ENCODE measurements around the gene SUCLA2. TPM values are rescaled to one million over a fixed set of nuclear protein-coding genes. Genes with fewer than 3 reads are reported as not detected.
A peak's percentile ranks its signal among the peaks of the same experiment; 100 is the strongest.

SUCLA2 gene
- total RNA-seq, 1 donor from 2014 or later = 29.2 TPM

GRCh38 chr13:47903836-47904235 lies 97.2 kb downstream of the SUCLA2 start:
- peak in 1 of 2 donors; percentile 41 for DNase-seq (ENCODE audit: low read depth in 2 of 2)

GRCh38 chr13:47901441-47901840 lies 99.6 kb downstream of the SUCLA2 start:
- DNase-seq (ENCODE audit: low read depth in 2 of 2) = no peak

- no peak for DNase-seq (ENCODE audit: low read depth in 2 of 2)
Observed at GRCh38 chr13:47898080-47898479, 103.0 kb downstream of the SUCLA2 start.

- peak in 1 of 2 donors; percentile 4 for DNase-seq (ENCODE audit: low read depth in 2 of 2)
Observed at GRCh38 chr13:47897411-47898050, 103.5 kb downstream of the SUCLA2 start.

GRCh38 chr13:47896546-47896945 lies 104.5 kb downstream of the SUCLA2 start:
- no peak for DNase-seq (ENCODE audit: low read depth in 2 of 2)

- DNase-seq (ENCODE audit: low read depth in 2 of 2) = no peak
Observed at GRCh38 chr13:47896111-47896510, 105.0 kb downstream of the SUCLA2 start.

- no peak for DNase-seq (ENCODE audit: low read depth in 2 of 2)
Observed at GRCh38 chr13:47893527-47893926, 107.5 kb downstream of the SUCLA2 start.

Other genes starting within 250 kb of the SUCLA2 start
- gene NUDT15, start 36.5 kb upstream of the SUCLA2 start, total RNA-seq = 15.5 and 18.1 TPM in 2 replicates
- gene MED4, start 93.8 kb upstream of the SUCLA2 start, total RNA-seq = 21.8 and 27.8 TPM in 2 replicates
- 217 and 400 TPM in 2 replicates for gene ITM2B, start 231.9 kb upstream of the SUCLA2 start, total RNA-seq